ENCODE measurements around the gene TRIOBP.

The TRIOBP gene

GRCh38 chr22:37812869-37813678 is 116.2 kb downstream of the TRIOBP start:
- H4K8ac ChIP-seq (ENCODE audit: low read depth, low read length): no peak overlapping the region
- no peak overlapping the region for H3K18ac ChIP-seq (ENCODE audit: low read length)
- peak in 1 of 2 donors; percentile 34 for DNase-seq
- no peak overlapping the region for H3K9ac ChIP-seq (ENCODE audit: low read length)
- H4K91ac ChIP-seq (ENCODE audit: low read depth, low read length): no peak overlapping the region
- no peaks in the 10 kb centered on the region for H3K27me3 ChIP-seq (ENCODE audit: insufficient read depth, low read length)
- no peak overlapping the region for H2AFZ ChIP-seq (ENCODE audit: insufficient read depth, low read length, poor library complexity)
- peaks cover 2 to 6% of the 10 kb centered on the region in 2 experiments for H3K4me1 ChIP-seq (ENCODE audit: control insufficient read depth in 1 of 2, insufficient read depth in 2 of 2, low read length in 2 of 2)
- no peak overlapping the region for H3K27ac ChIP-seq (ENCODE audit: low read depth, low read length)
- H2BK12ac ChIP-seq (ENCODE audit: low read length): no peak overlapping the region
- no peak overlapping the region for H2BK5ac ChIP-seq (ENCODE audit: low read depth, low read length, poor library complexity)
- peaks cover 3% of the 10 kb centered on the region for H3K79me1 ChIP-seq (ENCODE audit: low read length)
- H3K9me3 ChIP-seq (ENCODE audit: insufficient read depth, low read depth, low read length): peaks cover 2% of the 10 kb centered on the region
- H2BK120ac ChIP-seq (ENCODE audit: insufficient read depth, low read length, poor library complexity): no peak overlapping the region
- H3K79me2 ChIP-seq (ENCODE audit: control insufficient read depth, insufficient read depth, low read length, poor library complexity): no peaks in the 10 kb centered on the region
- H3K36me3 ChIP-seq (ENCODE audit: control insufficient read depth in 1 of 2, insufficient read depth in 2 of 2, low read length in 2 of 2): peaks cover 4 to 22% of the 10 kb centered on the region in 2 experiments
- no peak overlapping the region for H2AK5ac ChIP-seq (ENCODE audit: low read length)
- no CpG with 5 or more reads among the region's 27 CpGs for WGBS (ENCODE audit: extremely low coverage, insufficient coverage, insufficient read length)
- H3K14ac ChIP-seq (ENCODE audit: low read length): no peak overlapping the region
- no peak overlapping the region for H3K23ac ChIP-seq (ENCODE audit: low read length)
- H3K4me2 ChIP-seq (ENCODE audit: low read length): no peak overlapping the region
- H4K12ac ChIP-seq (ENCODE audit: low read depth, low read length): no peak overlapping the region
- no peak overlapping the region for H3K4ac ChIP-seq (ENCODE audit: low read depth, low read length)
- H3K4me3 ChIP-seq (ENCODE audit: low read depth, low read length): no peak overlapping the region

GRCh38 chr22:37815593-37815992 is 118.7 kb downstream of the TRIOBP start:
- Histone ChIP-seq H4K12ac (ENCODE audit: low read depth, low read length) (no peak overlapping the region), H2AK5ac (ENCODE audit: low read length) (no peak overlapping the region), H3K4me3 (ENCODE audit: low read depth, low read length) (no peak overlapping the region), H3K4me1 (ENCODE audit: control insufficient read depth in 1 of 2, insufficient read depth in 2 of 2, low read length in 2 of 2) (peaks cover 8 to 13% of the 10 kb centered on the region in 2 experiments), H3K79me2 (ENCODE audit: control insufficient read depth, insufficient read depth, low read length, poor library complexity) (no peaks in the 10 kb centered on the region), H3K79me1 (ENCODE audit: low read length) (peaks cover 3% of the 10 kb centered on the region), H3K23ac (ENCODE audit: low read length) (no peak overlapping the region), H3K18ac (ENCODE audit: low read length) (no peak overlapping the region), H2AFZ (ENCODE audit: insufficient read depth, low read length, poor library complexity) (no peak overlapping the region), H2BK5ac (ENCODE audit: low read depth, low read length, poor library complexity) (no peak overlapping the region), H2BK12ac (ENCODE audit: low read length) (no peak overlapping the region), H3K9me3 (ENCODE audit: insufficient read depth, low read depth, low read length) (peaks cover 7% of the 10 kb centered on the region), H3K4ac (ENCODE audit: low read depth, low read length) (no peak overlapping the region), H3K27ac (ENCODE audit: low read depth, low read length) (no peak overlapping the region), H3K27me3 (ENCODE audit: insufficient read depth, low read length) (peaks cover 10% of the 10 kb centered on the region), H4K91ac (ENCODE audit: low read depth, low read length) (no peak overlapping the region), H3K14ac (ENCODE audit: low read length) (no peak overlapping the region), H3K4me2 (ENCODE audit: low read length) (no peak overlapping the region), H3K36me3 (ENCODE audit: control insufficient read depth in 1 of 2, insufficient read depth in 2 of 2, low read length in 2 of 2) (peaks cover 4 to 20% of the 10 kb centered on the region in 2 experiments), H2BK120ac (ENCODE audit: insufficient read depth, low read length, poor library complexity) (no peak overlapping the region), H4K8ac (ENCODE audit: low read depth, low read length) (no peak overlapping the region), H3K9ac (ENCODE audit: low read length) (no peak overlapping the region)
- no peak for DNase-seq
- no CpG with 5 or more reads among the region's 12 CpGs for WGBS (ENCODE audit: extremely low coverage, insufficient coverage, insufficient read length)

GRCh38 chr22:37816543-37817180 is 119.8 kb downstream of the TRIOBP start:
- no peak for DNase-seq
- no peak overlapping the region for H2BK12ac ChIP-seq (ENCODE audit: low read length)
- H3K9me3 ChIP-seq (ENCODE audit: insufficient read depth, low read depth, low read length): peaks cover 7% of the 10 kb centered on the region

GRCh38 chr22:37817705-37818408 is 121.0 kb downstream of the TRIOBP start:
- H3K27ac ChIP-seq (ENCODE audit: low read depth, low read length): peak overlapping the region; percentile 21
- no CpG with 5 or more reads among the region's 29 CpGs for WGBS (ENCODE audit: extremely low coverage, insufficient coverage, insufficient read length)
- peak overlapping the region; percentile 54 for H3K4me3 ChIP-seq (ENCODE audit: low read depth, low read length)
- peak overlapping the region; percentile 15 for H3K18ac ChIP-seq (ENCODE audit: low read length)
- no peak overlapping the region for H4K12ac ChIP-seq (ENCODE audit: low read depth, low read length)
- peak overlapping the region; percentile 4 for H4K91ac ChIP-seq (ENCODE audit: low read depth, low read length)
- H3K23ac ChIP-seq (ENCODE audit: low read length): no peak overlapping the region
- H3K79me2 ChIP-seq (ENCODE audit: control insufficient read depth, insufficient read depth, low read length, poor library complexity): no peaks in the 10 kb centered on the region
- peaks cover 10% of the 10 kb centered on the region for H3K27me3 ChIP-seq (ENCODE audit: insufficient read depth, low read length)
- H2AFZ ChIP-seq (ENCODE audit: insufficient read depth, low read length, poor library complexity): peak overlapping the region; percentile 71
- H3K36me3 ChIP-seq (ENCODE audit: control insufficient read depth in 1 of 2, insufficient read depth in 2 of 2, low read length in 2 of 2): peaks cover 4 to 20% of the 10 kb centered on the region in 2 experiments
- peaks cover 7% of the 10 kb centered on the region for H3K9me3 ChIP-seq (ENCODE audit: insufficient read depth, low read depth, low read length)
- peak overlapping the region; percentile 52 for H4K8ac ChIP-seq (ENCODE audit: low read depth, low read length)
- H3K4me1 ChIP-seq (ENCODE audit: control insufficient read depth in 1 of 2, insufficient read depth in 2 of 2, low read length in 2 of 2): peaks cover 8 to 15% of the 10 kb centered on the region in 2 experiments
- no peak overlapping the region for H2BK12ac ChIP-seq (ENCODE audit: low read length)
- peak; percentile 75 to 91 for DNase-seq
- peak overlapping the region; percentile 74 for H3K4me2 ChIP-seq (ENCODE audit: low read length)
- H2BK120ac ChIP-seq (ENCODE audit: insufficient read depth, low read length, poor library complexity): no peak overlapping the region
- no peak overlapping the region for H3K14ac ChIP-seq (ENCODE audit: low read length)
- H3K4ac ChIP-seq (ENCODE audit: low read depth, low read length): no peak overlapping the region
- peaks cover 3% of the 10 kb centered on the region for H3K79me1 ChIP-seq (ENCODE audit: low read length)
- peak overlapping the region; percentile 2 for H3K9ac ChIP-seq (ENCODE audit: low read length)
- H2BK5ac ChIP-seq (ENCODE audit: low read depth, low read length, poor library complexity): no peak overlapping the region
- no peak overlapping the region for H2AK5ac ChIP-seq (ENCODE audit: low read length)

More at GRCh38 chr22:37816543-37817180, 119.8 kb downstream of the TRIOBP start:
- H2AFZ ChIP-seq (ENCODE audit: insufficient read depth, low read length, poor library complexity): no peak overlapping the region
- H4K91ac ChIP-seq (ENCODE audit: low read depth, low read length): no peak overlapping the region
- H2BK5ac ChIP-seq (ENCODE audit: low read depth, low read length, poor library complexity): no peak overlapping the region
- H3K79me2 ChIP-seq (ENCODE audit: control insufficient read depth, insufficient read depth, low read length, poor library complexity): no peaks in the 10 kb centered on the region
- no peak overlapping the region for H3K9ac ChIP-seq (ENCODE audit: low read length)
- H3K18ac ChIP-seq (ENCODE audit: low read length): no peak overlapping the region
- no peak overlapping the region for H2BK120ac ChIP-seq (ENCODE audit: insufficient read depth, low read length, poor library complexity)
- no peak overlapping the region for H3K14ac ChIP-seq (ENCODE audit: low read length)
- no peak overlapping the region for H4K8ac ChIP-seq (ENCODE audit: low read depth, low read length)
- H3K4me2 ChIP-seq (ENCODE audit: low read length): no peak overlapping the region
- H3K27me3 ChIP-seq (ENCODE audit: insufficient read depth, low read length): peaks cover 10% of the 10 kb centered on the region
- no CpG with 5 or more reads among the region's 23 CpGs for WGBS (ENCODE audit: extremely low coverage, insufficient coverage, insufficient read length)
- no peak overlapping the region for H3K4ac ChIP-seq (ENCODE audit: low read depth, low read length)
- H3K23ac ChIP-seq (ENCODE audit: low read length): no peak overlapping the region
- peaks cover 4 to 20% of the 10 kb centered on the region in 2 experiments for H3K36me3 ChIP-seq (ENCODE audit: control insufficient read depth in 1 of 2, insufficient read depth in 2 of 2, low read length in 2 of 2)
- H3K4me1 ChIP-seq (ENCODE audit: control insufficient read depth in 1 of 2, insufficient read depth in 2 of 2, low read length in 2 of 2): peaks cover 8 to 13% of the 10 kb centered on the region in 2 experiments
- H3K27ac ChIP-seq (ENCODE audit: low read depth, low read length): no peak overlapping the region
- H4K12ac ChIP-seq (ENCODE audit: low read depth, low read length): no peak overlapping the region
- no peak overlapping the region for H3K4me3 ChIP-seq (ENCODE audit: low read depth, low read length)
- no peak overlapping the region for H2AK5ac ChIP-seq (ENCODE audit: low read length)
- peaks cover 3% of the 10 kb centered on the region for H3K79me1 ChIP-seq (ENCODE audit: low read length)
